SK-N-SH treated with all-trans-retinoic acid at 6 μM for 48 hours (cell line): ENCODE measurements around the gene MBLAC2.

Experiments
- ATAC-seq: fragments of 200-7000 bp; cut with Tn5 transposase; 3 replicates; pipeline ENCODE4 v1.9.1; 2020; ENCODE audit warnings: mild to moderate bottlenecking, moderate library complexity
- ARNTL ChIP-seq: fragments of 450-650 bp; formaldehyde crosslinking; IDR thresholded peaks from 2 replicates; pipeline ENCODE4 v1.5.0; 2020; ENCODE audit warnings: low read depth, mild to moderate bottlenecking, moderate library complexity, borderline replicate concordance
- BACH2 ChIP-seq: fragments of 250-450 bp; sonication (Bioruptor Pico); IDR thresholded peaks from 2 replicates; pipeline ENCODE4 v1.9.0; 2021; ENCODE audit warnings: mild to moderate bottlenecking, borderline replicate concordance
- CREB5 ChIP-seq: fragments of 250-450 bp; sonication (Bioruptor Pico); IDR thresholded peaks from 2 replicates; pipeline ENCODE4 v1.5.1; 2020; ENCODE audit warnings: low read depth, mild to moderate bottlenecking, moderate library complexity
- CSDC2 ChIP-seq: fragments of 250-450 bp; sonication (Bioruptor Pico); IDR thresholded peaks from 2 replicates; pipeline ENCODE4 v1.5.0; 2020; ENCODE audit warnings: mild to moderate bottlenecking, moderate library complexity
- ESRRG ChIP-seq: fragments of 250-450 bp; sonication (Bioruptor Pico); IDR thresholded peaks from 2 replicates; pipeline ENCODE4 v1.6.1; 2021; ENCODE audit warnings: mild to moderate bottlenecking
- GLIS3 ChIP-seq: fragments of 250-450 bp; sonication (Bioruptor Pico); IDR thresholded peaks from 2 replicates; pipeline ENCODE4 v1.5.0; 2020; ENCODE audit warnings: mild to moderate bottlenecking, moderate library complexity
- ISL1 ChIP-seq: fragments of 250-450 bp; sonication (Bioruptor Pico); IDR thresholded peaks from 2 replicates; pipeline ENCODE4 v2.1.2; 2022; ENCODE audit warnings: mild to moderate bottlenecking, moderate library complexity
- OSR1 ChIP-seq: fragments of 250-450 bp; sonication (Bioruptor Pico); IDR thresholded peaks from 2 replicates; pipeline ENCODE4 v1.8.0; 2022; ENCODE audit warnings: moderate library complexity, mild to moderate bottlenecking, inconsistent platforms
- PATZ1 ChIP-seq: fragments of 250-450 bp; sonication (Bioruptor Pico); IDR thresholded peaks from 2 replicates; pipeline ENCODE4 v1.8.0; 2020; ENCODE audit warnings: mild to moderate bottlenecking, moderate library complexity, borderline replicate concordance
- PPARA ChIP-seq: fragments of 250-450 bp; sonication (Bioruptor Pico); IDR thresholded peaks from 2 replicates; pipeline ENCODE4 v1.5.0; 2020; ENCODE audit warnings: mild to moderate bottlenecking, borderline replicate concordance
- RARB ChIP-seq: fragments of 250-450 bp; sonication (Bioruptor Pico); IDR thresholded peaks from 2 replicates; pipeline ENCODE4 v1.8.0; 2021; ENCODE audit warnings: mild to moderate bottlenecking, moderate library complexity
- TCF4 ChIP-seq: fragments of 250-450 bp; sonication (Bioruptor Pico); IDR thresholded peaks from 2 replicates; pipeline ENCODE4 v1.8.0; 2021; ENCODE audit warnings: mild to moderate bottlenecking, moderate library complexity, borderline replicate concordance
- TSHZ2 ChIP-seq: fragments of 250-450 bp; sonication (Bioruptor Pico); IDR thresholded peaks from 2 replicates; pipeline ENCODE4 v1.5.0; 2020; ENCODE audit warnings: mild to moderate bottlenecking, moderate library complexity
- ZC3H10 ChIP-seq: fragments of 250-450 bp; sonication (Bioruptor Pico); IDR thresholded peaks from 2 replicates; pipeline ENCODE4 v1.5.1; 2021; ENCODE audit warnings: mild to moderate bottlenecking, moderate library complexity
- ZFP3 ChIP-seq: fragments of 250-450 bp; sonication (Bioruptor Pico); IDR thresholded peaks from 2 replicates; pipeline ENCODE4 v1.5.0; 2020; ENCODE audit warnings: mild to moderate bottlenecking, moderate library complexity
- ZFP30 ChIP-seq: fragments of 450-650 bp; formaldehyde crosslinking; IDR thresholded peaks from 2 replicates; pipeline ENCODE4 v1.5.0; 2022; ENCODE audit warnings: mild to moderate bottlenecking, moderate library complexity
- ZNF565 ChIP-seq: fragments of 450-650 bp; formaldehyde crosslinking; conservative IDR thresholded peaks from 2 replicates; pipeline ENCODE4 v1.5.0; 2020; ENCODE audit warnings: low read depth, mild to moderate bottlenecking, moderate library complexity
- ZNF70 ChIP-seq: fragments of 450-650 bp; formaldehyde crosslinking; IDR thresholded peaks from 2 replicates; pipeline ENCODE4 v1.5.0; 2020; ENCODE audit warnings: mild to moderate bottlenecking, moderate library complexity
- ZNF8 ChIP-seq: fragments of 450-650 bp; formaldehyde crosslinking; IDR thresholded peaks from 2 replicates; pipeline ENCODE4 v1.5.0; 2020; ENCODE audit warnings: mild to moderate bottlenecking, moderate library complexity
- TF ChIP-seq, protein P1 (sequence below): fragments of 250-450 bp; sonication (Bioruptor Pico); IDR thresholded peaks from 2 replicates; pipeline ENCODE4 v1.8.0; 2021; ENCODE audit warnings: low read depth, mild to moderate bottlenecking, moderate library complexity, borderline replicate concordance

MBLAC2 gene

GRCh38 chr5:90474235-90475107, at the start of gene MBLAC2, which contains the start of gene POLR3G:
TSS of gene MBLAC2 (minus strand) at chr5:90474771. CDS start at chr5:90474292, 479 bp downstream.
TSS of gene POLR3G (plus strand) at chr5:90474864. CDS start at chr5:90485568, 10,704 bp downstream.
- peak; percentile 90 for ATAC-seq

DNA sequence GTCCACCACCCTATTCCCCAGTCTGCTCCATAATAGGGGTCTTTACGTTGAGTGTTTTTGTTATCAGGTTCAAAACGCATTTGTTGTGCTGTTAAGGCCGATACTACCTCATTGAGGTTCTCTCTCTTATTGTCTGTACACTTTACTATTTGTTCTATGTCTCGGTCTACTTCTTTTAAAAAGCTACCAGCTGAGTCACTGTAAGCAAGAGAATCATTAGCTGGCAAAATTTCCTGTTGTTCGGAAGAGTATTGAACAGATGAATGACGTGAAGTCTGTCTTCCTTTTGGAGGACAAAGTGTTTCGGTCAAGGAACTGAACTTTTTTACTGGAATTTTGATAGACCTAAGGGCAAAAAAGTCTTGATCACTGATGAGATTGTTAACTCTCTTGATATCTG, 44.5 kb upstream of the MBLAC2 start:
- no peak for TF ChIP-seq ESRRG (CRISPR knock-in tag)
- TF ChIP-seq ARNTL (CRISPR knock-in tag) = no peak
- TF ChIP-seq PATZ1 (CRISPR knock-in tag) = no peak
- no peak for TF ChIP-seq ISL1
- no peak for TF ChIP-seq ZC3H10 (CRISPR knock-in tag)
- no peak for TF ChIP-seq ZNF565
- no peak for TF ChIP-seq BACH2 (CRISPR knock-in tag)
- no peak for TF ChIP-seq TCF4 (CRISPR knock-in tag)
- TF ChIP-seq RARB (CRISPR knock-in tag) = no peak
- TF ChIP-seq, protein P1, sequence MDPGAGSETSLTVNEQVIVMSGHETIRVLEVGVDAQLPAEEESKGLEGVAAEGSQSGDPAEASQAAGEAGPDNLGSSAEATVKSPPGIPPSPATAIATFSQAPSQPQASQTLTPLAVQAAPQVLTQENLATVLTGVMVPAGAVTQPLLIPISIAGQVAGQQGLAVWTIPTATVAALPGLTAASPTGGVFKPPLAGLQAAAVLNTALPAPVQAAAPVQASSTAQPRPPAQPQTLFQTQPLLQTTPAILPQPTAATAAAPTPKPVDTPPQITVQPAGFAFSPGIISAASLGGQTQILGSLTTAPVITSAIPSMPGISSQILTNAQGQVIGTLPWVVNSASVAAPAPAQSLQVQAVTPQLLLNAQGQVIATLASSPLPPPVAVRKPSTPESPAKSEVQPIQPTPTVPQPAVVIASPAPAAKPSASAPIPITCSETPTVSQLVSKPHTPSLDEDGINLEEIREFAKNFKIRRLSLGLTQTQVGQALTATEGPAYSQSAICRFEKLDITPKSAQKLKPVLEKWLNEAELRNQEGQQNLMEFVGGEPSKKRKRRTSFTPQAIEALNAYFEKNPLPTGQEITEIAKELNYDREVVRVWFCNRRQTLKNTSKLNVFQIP (CRISPR knock-in tag) = no peak
- no peak for TF ChIP-seq TSHZ2 (CRISPR knock-in tag)
- no peak for TF ChIP-seq ZFP3 (CRISPR knock-in tag)
- no peak for TF ChIP-seq CREB5
- no peak for ATAC-seq

More at GRCh38 chr5:90474235-90475107, at the start of gene MBLAC2, which contains the start of gene POLR3G:
- TF ChIP-seq ZNF8 (peak; percentile 73), ZFP3 (CRISPR knock-in tag) (no peak), CREB5 (no peak)

- no peak; the same call in 1 of the 3 replicates for ATAC-seq
- no peak for TF ChIP-seq CSDC2 (CRISPR knock-in tag)
- TF ChIP-seq ISL1 = no peak
- TF ChIP-seq RARB (CRISPR knock-in tag) = no peak
- TF ChIP-seq TSHZ2 (CRISPR knock-in tag) = no peak
- no peak for TF ChIP-seq ZNF565
- no peak for TF ChIP-seq BACH2 (CRISPR knock-in tag)
- no peak for TF ChIP-seq ZNF8
- no peak for TF ChIP-seq TCF4 (CRISPR knock-in tag)
- no peak for TF ChIP-seq ZNF70 (CRISPR knock-in tag)
- TF ChIP-seq PATZ1 (CRISPR knock-in tag) = no peak
- no peak for TF ChIP-seq OSR1 (CRISPR knock-in tag)
- TF ChIP-seq CREB5 = no peak
- no peak for TF ChIP-seq ESRRG (CRISPR knock-in tag)
- TF ChIP-seq GLIS3 (CRISPR knock-in tag) = no peak
- TF ChIP-seq ZFP30 (CRISPR knock-in tag) = no peak
- no peak for TF ChIP-seq PPARA (CRISPR knock-in tag)
These were observed 44.1 kb upstream of the MBLAC2 start for GRCh38 chr5:90518661-90519060.
